ENCODE data around the gene VWA8. TPM values are rescaled to one million over a fixed set of nuclear protein-coding genes. Genes with fewer than 3 reads are reported as not detected.
"Not testable (repeated sequence)": the region's sequence is repeated elsewhere in the genome, so short reads cannot be mapped to it uniquely, and the experiment has no call there.

The VWA8 gene
- total RNA-seq, 2 experiments from 2014 or later: 21.7 to 26.2 TPM

GRCh38 chr13:41962994-41963393, 2.1 kb upstream of the VWA8 start:
- POLR2A ChIA-PET: interaction anchor here (2.7 kb wide), 1 partner anchor 46 kb away, joined by 16 read pairs; no protein-coding TSS in a partner anchor
- Mint-ChIP-seq H3K9me3 (ENCODE audit: low read depth) (no peaks in the 10 kb centered on the region), H3K27ac (peak overlapping the region; percentile 92), H3K27me3 (peaks cover 2% of the 10 kb centered on the region), H3K36me3 (ENCODE audit: low read depth) (peaks cover 15% of the 10 kb centered on the region), H3K4me3 (peak overlapping the region; percentile 18), H3K4me1 (peaks cover 48% of the 10 kb centered on the region)
- peak; percentile 80 for ATAC-seq
- CTCF ChIA-PET: interaction anchor here (0.7 to 2.6 kb wide), 12 partner anchors 9 to 83 kb away, joined by 3 to 15 read pairs (median 4); no protein-coding TSS in a partner anchor
- peak; percentile 39 for DNase-seq
- intact Hi-C loops (cut with DNase I, micrococcal nuclease): loop anchor here (1.0 to 5.0 kb wide), 3 partner anchors 47 to 651 kb away; partner anchors contain the start of gene NAA16 (in 1 of the 2)

- H3K36me3 Mint-ChIP-seq (ENCODE audit: low read depth): peaks cover 19% of the 10 kb centered on the region
- H3K27ac Mint-ChIP-seq: peak overlapping the region; percentile 99
- peaks cover 2% of the 10 kb centered on the region for H3K27me3 Mint-ChIP-seq
- ChIA-PET POLR2A (interaction anchor here (0.6 to 0.9 kb wide), 4 partner anchors 43 to 938 kb away, joined by 3 read pairs; no protein-coding TSS in a partner anchor), CTCF (interaction anchor here (0.5 to 1.6 kb wide), 8 partner anchors 9 to 942 kb away, joined by 3 to 4 read pairs (median 3); partner anchors contain the start of gene ELF1)
- peaks cover 55% of the 10 kb centered on the region for H3K4me1 Mint-ChIP-seq
- no peaks in the 10 kb centered on the region for H3K9me3 Mint-ChIP-seq (ENCODE audit: low read depth)
- ATAC-seq: no peak
- intact Hi-C loops (cut with DNase I, micrococcal nuclease): loop anchor here (1.0 to 5.0 kb wide), 7 partner anchors 57 to 649 kb away; partner anchors contain the start of genes DGKH (in 2 of the 2) and NAA16 (in 1 of the 2)
- DNase-seq: no peak
- H3K4me3 Mint-ChIP-seq: peak overlapping the region; percentile 92
Measured at GRCh38 chr13:41961466-41961760, 504 bp upstream of the VWA8 start.

GRCh38 chr13:41960211-41960636, 685 bp downstream of the VWA8 start:
- no peak for DNase-seq
- ChIA-PET POLR2A (interaction anchor here (0.7 to 1.5 kb wide), 3 partner anchors 41 to 88 kb away, joined by 3 to 4 read pairs (median 3); partner anchors contain the start of gene DGKH), CTCF (interaction anchor here (0.6 to 1.5 kb wide), 7 partner anchors 16 to 81 kb away, joined by 3 to 4 read pairs (median 3); no protein-coding TSS in a partner anchor)
- peaks cover 23% of the 10 kb centered on the region for H3K36me3 Mint-ChIP-seq (ENCODE audit: low read depth)
- intact Hi-C loops (cut with DNase I, micrococcal nuclease): loop anchor here (2.0 to 5.0 kb wide), 5 partner anchors 55 to 648 kb away; partner anchors contain the start of genes DGKH (in 2 of the 2) and NAA16 (in 1 of the 2)
- H3K27ac Mint-ChIP-seq: peak overlapping the region; percentile 89
- ATAC-seq: no peak
- peaks cover 65% of the 10 kb centered on the region for H3K4me1 Mint-ChIP-seq
- no peaks in the 10 kb centered on the region for H3K9me3 Mint-ChIP-seq (ENCODE audit: low read depth)
- peaks cover 2% of the 10 kb centered on the region for H3K27me3 Mint-ChIP-seq
- peak overlapping the region; percentile 92 for H3K4me3 Mint-ChIP-seq

- ATAC-seq (no peak), DNase-seq (no peak)
- CTCF ChIA-PET: interaction anchor here (0.9 to 2.3 kb wide), 2 partner anchors 12 to 24 kb away, joined by 3 to 7 read pairs; no protein-coding TSS in a partner anchor
- Mint-ChIP-seq H3K9me3 (ENCODE audit: low read depth) (no peaks in the 10 kb centered on the region), H3K4me1 (peaks cover 55% of the 10 kb centered on the region), H3K27ac (no peak overlapping the region), H3K36me3 (ENCODE audit: low read depth) (peaks cover 28% of the 10 kb centered on the region), H3K4me3 (no peak overlapping the region), H3K27me3 (no peaks in the 10 kb centered on the region)
- POLR2A ChIA-PET: no interaction called here
- intact Hi-C loops (cut with DNase I, micrococcal nuclease): no loop called here
Measured at GRCh38 chr13:41956272-41956671, 4.6 kb downstream of the VWA8 start.

GRCh38 chr13:41955605-41956004, 5.3 kb downstream of the VWA8 start:
- Mint-ChIP-seq H3K4me3 (no peak overlapping the region), H3K27ac (no peak overlapping the region), H3K36me3 (ENCODE audit: low read depth) (peaks cover 28% of the 10 kb centered on the region), H3K27me3 (no peaks in the 10 kb centered on the region), H3K9me3 (ENCODE audit: low read depth) (no peaks in the 10 kb centered on the region), H3K4me1 (peaks cover 56% of the 10 kb centered on the region)
- DNase-seq: no peak
- POLR2A ChIA-PET: interaction anchor here (0.6 kb wide), 1 partner anchor 1147 kb away, joined by 3 read pairs; no protein-coding TSS in a partner anchor
- intact Hi-C loops (cut with DNase I, micrococcal nuclease): no loop called here
- CTCF ChIA-PET: interaction anchor here (0.6 to 2.3 kb wide), 3 partner anchors 9 to 24 kb away, joined by 3 to 7 read pairs (median 6); no protein-coding TSS in a partner anchor
- ATAC-seq: peak; percentile 40

GRCh38 chr13:41954226-41954625, 6.7 kb downstream of the VWA8 start:
- H3K27me3 Mint-ChIP-seq: no peaks in the 10 kb centered on the region
- ATAC-seq (no peak), DNase-seq (no peak)
- intact Hi-C loops (cut with DNase I, micrococcal nuclease): no loop called here
- no peaks in the 10 kb centered on the region for H3K9me3 Mint-ChIP-seq (ENCODE audit: low read depth)
- H3K36me3 Mint-ChIP-seq (ENCODE audit: low read depth): peaks cover 29% of the 10 kb centered on the region
- POLR2A ChIA-PET: no interaction called here
- H3K4me3 Mint-ChIP-seq: no peak overlapping the region
- H3K27ac Mint-ChIP-seq: peak overlapping the region; percentile 6
- CTCF ChIA-PET: interaction anchor here (0.7 to 2.3 kb wide), 2 partner anchors 10 to 455 kb away, joined by 3 to 7 read pairs; no protein-coding TSS in a partner anchor
- H3K4me1 Mint-ChIP-seq: peaks cover 49% of the 10 kb centered on the region

GRCh38 chr13:41952749-41953148, 8.2 kb downstream of the VWA8 start:
- Mint-ChIP-seq H3K4me1 (peaks cover 37% of the 10 kb centered on the region), H3K4me3 (no peak overlapping the region), H3K27ac (no peak overlapping the region), H3K27me3 (no peaks in the 10 kb centered on the region), H3K36me3 (ENCODE audit: low read depth) (peaks cover 37% of the 10 kb centered on the region), H3K9me3 (ENCODE audit: low read depth) (no peaks in the 10 kb centered on the region)
- ChIA-PET POLR2A (no interaction called here), CTCF (interaction anchor here (1.0 to 1.7 kb wide), 3 partner anchors 9 to 20 kb away, joined by 3 to 6 read pairs (median 4); no protein-coding TSS in a partner anchor)
- ATAC-seq: no peak
- no peak for DNase-seq
- intact Hi-C loops (cut with DNase I, micrococcal nuclease): no loop called here

GRCh38 chr13:41949104-41949503, 11.8 kb downstream of the VWA8 start:
- CTCF ChIA-PET: interaction anchor here (1.0 kb wide), 1 partner anchor 17 kb away, joined by 4 read pairs; no protein-coding TSS in a partner anchor
- intact Hi-C loops (cut with DNase I, micrococcal nuclease); DNase-seq; ATAC-seq; H3K27me3 Mint-ChIP-seq; H3K4me3 Mint-ChIP-seq; POLR2A ChIA-PET; H3K27ac Mint-ChIP-seq: not testable (repeated sequence)
- Mint-ChIP-seq H3K36me3 (ENCODE audit: low read depth) (peaks cover 59% of the 10 kb centered on the region), H3K9me3 (ENCODE audit: low read depth) (peaks cover 15% of the 10 kb centered on the region), H3K4me1 (peaks cover 25% of the 10 kb centered on the region)

- intact Hi-C loops (cut with DNase I, micrococcal nuclease): no loop called here
- no peaks in the 10 kb centered on the region for H3K27me3 Mint-ChIP-seq
- no peak for ATAC-seq
- ChIA-PET CTCF (interaction anchor here (0.6 to 0.9 kb wide), 3 partner anchors 22 to 150 kb away, joined by 3 to 6 read pairs (median 4); no protein-coding TSS in a partner anchor), POLR2A (no interaction called here)
- H3K4me3 Mint-ChIP-seq: no peak overlapping the region
- DNase-seq: no peak
- H3K9me3 Mint-ChIP-seq (ENCODE audit: low read depth): peaks cover 15% of the 10 kb centered on the region
- peaks cover 56% of the 10 kb centered on the region for H3K36me3 Mint-ChIP-seq (ENCODE audit: low read depth)
- no peak overlapping the region for H3K27ac Mint-ChIP-seq
- H3K4me1 Mint-ChIP-seq: peaks cover 19% of the 10 kb centered on the region
Measured at GRCh38 chr13:41945926-41946325, 15.0 kb downstream of the VWA8 start.

- POLR2A ChIA-PET: no interaction called here
- H3K27ac Mint-ChIP-seq: no peak overlapping the region
- H3K9me3 Mint-ChIP-seq (ENCODE audit: low read depth): peaks cover 15% of the 10 kb centered on the region
- H3K4me1 Mint-ChIP-seq: peaks cover 20% of the 10 kb centered on the region
- H3K27me3 Mint-ChIP-seq: no peaks in the 10 kb centered on the region
- DNase-seq (no peak), ATAC-seq (no peak)
- no peak overlapping the region for H3K4me3 Mint-ChIP-seq
- intact Hi-C loops (cut with DNase I, micrococcal nuclease): no loop called here
- H3K36me3 Mint-ChIP-seq (ENCODE audit: low read depth): peaks cover 56% of the 10 kb centered on the region
- CTCF ChIA-PET: interaction anchor here (0.6 to 2.5 kb wide), 6 partner anchors 10 to 151 kb away, joined by 3 to 7 read pairs (median 3); no protein-coding TSS in a partner anchor
Measured at GRCh38 chr13:41944635-41945397, 16.1 kb downstream of the VWA8 start.

- Mint-ChIP-seq H3K27me3 (no peaks in the 10 kb centered on the region), H3K9me3 (ENCODE audit: low read depth) (peaks cover 15% of the 10 kb centered on the region), H3K27ac (no peak overlapping the region), H3K36me3 (ENCODE audit: low read depth) (peaks cover 55% of the 10 kb centered on the region), H3K4me3 (no peak overlapping the region), H3K4me1 (peaks cover 23% of the 10 kb centered on the region)
- intact Hi-C loops (cut with DNase I, micrococcal nuclease): no loop called here
- ChIA-PET CTCF (interaction anchor here (0.8 to 2.5 kb wide), 5 partner anchors 11 to 26 kb away, joined by 3 to 7 read pairs (median 3); no protein-coding TSS in a partner anchor), POLR2A (interaction anchor here (0.6 kb wide), 1 partner anchor 291 kb away, joined by 7 read pairs; no protein-coding TSS in a partner anchor)
- no peak for DNase-seq
- ATAC-seq: no peak
Measured at GRCh38 chr13:41944229-41944628, 16.7 kb downstream of the VWA8 start.
